ENCODE measurements around the gene IQCE. TPM values are rescaled to one million over a fixed set of nuclear protein-coding genes. Genes with fewer than 3 reads are reported as not detected.
"Not testable (repeated sequence)": the region's sequence is repeated elsewhere in the genome, so short reads cannot be mapped to it uniquely, and the experiment has no call there.

IQCE gene
- total and polyA plus RNA-seq, 2 donors from 2014 or later = 6.1 to 27.8 TPM

GRCh38 chr7:2589341-2589740 is 30.6 kb downstream of the IQCE start:
- no peaks in the 10 kb centered on the region for H3K9me3 ChIP-seq (ENCODE audit: control insufficient read depth in 2 of 3, insufficient read depth in 1 of 3, low read length in 3 of 3)
- no peak for FAIRE-seq
- H3K9ac ChIP-seq (ENCODE audit: low read length in 3 of 3) = no peak overlapping the region
- no peak for DNase-seq
- no peak overlapping the region for H3K4me3 ChIP-seq (ENCODE audit: low read length in 3 of 3)
- H3K36me3 ChIP-seq (ENCODE audit: control insufficient read depth in 2 of 3, insufficient read depth in 3 of 3, low read length in 3 of 3) = peaks cover 5 to 16% (median 13%) of the 10 kb centered on the region in 3 donors
- intact Hi-C loops (cut with DNase I) = no loop called here
- H3K27me3 ChIP-seq (ENCODE audit: control insufficient read depth, insufficient read depth, low read length) = no peaks in the 10 kb centered on the region
- no peaks in the 10 kb centered on the region for H3K4me1 ChIP-seq (ENCODE audit: control insufficient read depth in 2 of 3, insufficient read depth in 2 of 3, low read depth in 1 of 3, low read length in 3 of 3)
- no peak for TF ChIP-seq CTCF (IDR thresholded peaks at IDR 0.05; ENCODE audit: borderline replicate concordance, extremely low read depth, insufficient read depth)
- H3K27ac ChIP-seq (ENCODE audit: low read depth in 2 of 2, low read length in 2 of 2) = no peak overlapping the region

DNA sequence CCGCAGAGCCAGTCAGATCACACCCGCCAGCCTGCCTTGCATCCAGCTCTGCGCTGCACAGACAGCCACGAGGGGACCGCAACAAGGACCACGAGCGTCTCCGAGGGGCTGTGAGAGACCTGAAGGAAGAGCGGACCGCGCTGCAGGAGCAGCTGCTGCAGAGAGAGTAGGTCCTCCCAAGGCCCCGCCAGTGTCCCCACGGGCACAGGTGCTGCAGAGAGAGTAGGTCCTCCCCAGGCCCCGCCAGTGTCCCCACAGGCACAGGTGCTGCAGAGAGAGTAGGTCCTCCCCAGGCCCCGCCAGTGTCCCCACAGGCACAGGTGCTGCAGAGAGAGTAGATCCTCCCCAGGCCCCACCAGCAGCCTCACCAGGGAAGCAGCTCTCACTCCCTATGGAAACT is 31.2 kb downstream of the IQCE start:
- H3K9ac ChIP-seq (ENCODE audit: low read length in 3 of 3); H3K4me1 ChIP-seq (ENCODE audit: control insufficient read depth in 2 of 3, insufficient read depth in 2 of 3, low read depth in 1 of 3, low read length in 3 of 3); H3K27me3 ChIP-seq (ENCODE audit: control insufficient read depth, insufficient read depth, low read length); H3K4me3 ChIP-seq (ENCODE audit: low read length in 3 of 3); FAIRE-seq; intact Hi-C loops (cut with DNase I); H3K9me3 ChIP-seq (ENCODE audit: control insufficient read depth in 2 of 3, insufficient read depth in 1 of 3, low read length in 3 of 3); DNase-seq; H3K27ac ChIP-seq (ENCODE audit: low read depth in 2 of 2, low read length in 2 of 2): not testable (repeated sequence)
- H3K36me3 ChIP-seq (ENCODE audit: control insufficient read depth in 2 of 3, insufficient read depth in 3 of 3, low read length in 3 of 3) = peaks cover 5 to 19% (median 13%) of the 10 kb centered on the region in 3 donors

DNA sequence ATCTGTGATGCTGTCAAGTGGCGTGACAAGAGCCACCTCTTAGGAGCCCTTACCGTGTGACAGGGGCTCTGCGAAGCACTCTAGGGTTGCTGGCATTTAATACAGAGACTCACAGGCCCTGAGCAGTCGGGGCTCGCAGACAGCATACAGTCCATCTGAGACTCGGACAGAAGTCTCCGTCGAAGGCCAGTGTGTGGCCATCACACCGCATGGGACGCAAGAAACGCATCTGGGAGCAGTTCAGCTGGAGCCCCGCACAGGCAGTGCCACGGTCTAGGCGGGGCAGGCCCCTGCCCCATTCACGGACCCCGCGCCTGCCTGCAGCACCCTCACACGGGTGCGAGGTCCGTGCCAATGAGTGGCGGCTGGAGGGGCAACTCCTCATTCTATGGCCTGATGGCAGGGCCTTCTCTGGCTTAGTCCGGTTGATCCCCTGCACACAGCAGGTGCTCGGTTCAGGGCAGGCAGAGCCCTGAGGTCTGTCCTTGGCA is 33.6 kb downstream of the IQCE start:
- no peak for FAIRE-seq
- H3K27ac ChIP-seq (ENCODE audit: low read depth in 2 of 2, low read length in 2 of 2) = no peak overlapping the region
- intact Hi-C loops (cut with DNase I) = no loop called here
- H3K9ac ChIP-seq (ENCODE audit: low read length in 3 of 3) = no peak overlapping the region
- H3K36me3 ChIP-seq (ENCODE audit: control insufficient read depth in 2 of 3, insufficient read depth in 3 of 3, low read length in 3 of 3) = peaks cover 0 to 19% (median 7%) of the 10 kb centered on the region in 3 donors
- no peak for TF ChIP-seq CTCF (IDR thresholded peaks at IDR 0.05; ENCODE audit: borderline replicate concordance, extremely low read depth, insufficient read depth)
- H3K9me3 ChIP-seq (ENCODE audit: control insufficient read depth in 2 of 3, insufficient read depth in 1 of 3, low read length in 3 of 3) = no peaks in the 10 kb centered on the region
- no peaks in the 10 kb centered on the region for H3K27me3 ChIP-seq (ENCODE audit: control insufficient read depth, insufficient read depth, low read length)
- no peak for DNase-seq
- H3K4me1 ChIP-seq (ENCODE audit: control insufficient read depth in 2 of 3, insufficient read depth in 2 of 3, low read depth in 1 of 3, low read length in 3 of 3) = no peaks in the 10 kb centered on the region
- no peak overlapping the region for H3K4me3 ChIP-seq (ENCODE audit: low read length in 3 of 3)

- FAIRE-seq (no peak), DNase-seq (peak in 1 of 5 donors; percentile 66)
- no peak overlapping the region for H3K4me3 ChIP-seq (ENCODE audit: low read length in 3 of 3)
- peaks cover 0 to 19% (median 7%) of the 10 kb centered on the region in 3 donors for H3K36me3 ChIP-seq (ENCODE audit: control insufficient read depth in 2 of 3, insufficient read depth in 3 of 3, low read length in 3 of 3)
- no peaks in the 10 kb centered on the region for H3K27me3 ChIP-seq (ENCODE audit: control insufficient read depth, insufficient read depth, low read length)
- no peak for TF ChIP-seq CTCF (IDR thresholded peaks at IDR 0.05; ENCODE audit: borderline replicate concordance, extremely low read depth, insufficient read depth)
- intact Hi-C loops (cut with DNase I) = no loop called here
- H3K9ac ChIP-seq (ENCODE audit: low read length in 3 of 3) = no peak overlapping the region
- no peaks in the 10 kb centered on the region for H3K4me1 ChIP-seq (ENCODE audit: control insufficient read depth in 2 of 3, insufficient read depth in 2 of 3, low read depth in 1 of 3, low read length in 3 of 3)
- H3K27ac ChIP-seq (ENCODE audit: low read depth in 2 of 2, low read length in 2 of 2) = no peak overlapping the region
- H3K9me3 ChIP-seq (ENCODE audit: control insufficient read depth in 2 of 3, insufficient read depth in 1 of 3, low read length in 3 of 3) = no peaks in the 10 kb centered on the region
Measured at GRCh38 chr7:2593036-2593727, 34.4 kb downstream of the IQCE start.

Data from kidney (tissue), 14 donors.